MV-4-11 (cell line): ENCODE measurements around the gene LMAN1.

Source experiments
- DNase-seq: peaks from one replicate; lab custom pipeline; 2025; lab: John Stamatoyannopoulos, UW

The LMAN1 gene

GRCh38 chr18:59359576-59359952, 499 bp upstream of the LMAN1 start:
- DNase-seq: no peak

DNA sequence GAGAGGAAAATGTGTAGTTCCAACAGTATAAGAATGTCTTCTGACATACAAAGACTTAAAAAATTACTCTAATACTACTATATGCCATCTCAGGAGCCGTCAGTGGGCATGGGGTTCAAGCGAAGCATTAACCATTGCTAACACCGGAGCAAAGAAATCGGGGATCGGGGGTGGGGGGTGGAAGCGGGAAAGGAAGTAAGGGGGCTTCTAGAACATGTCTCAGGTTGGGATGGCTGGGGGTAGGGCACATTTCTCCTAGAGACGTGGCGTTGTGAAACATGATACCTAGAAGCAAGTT, 702 bp downstream of the LMAN1 start:
- DNase-seq: no peak

DNA sequence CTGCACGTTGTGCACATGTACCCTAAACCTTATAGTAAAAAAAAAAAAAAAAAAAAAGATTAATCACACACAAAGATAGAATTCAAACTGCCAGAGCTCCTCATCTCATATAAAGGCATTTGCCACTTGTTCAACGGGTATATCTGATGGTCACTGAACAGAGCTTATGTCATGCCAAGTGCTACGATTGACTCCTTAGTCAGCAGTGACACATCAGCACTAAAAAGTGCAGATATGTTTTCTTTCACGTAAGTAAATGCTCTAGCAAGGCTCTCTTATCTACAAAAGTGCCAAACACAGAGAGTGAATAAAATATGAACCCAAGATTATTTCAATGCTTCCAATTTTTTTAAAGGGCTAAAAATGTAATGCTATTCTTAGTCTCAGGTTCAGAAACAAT, 1.1 kb downstream of the LMAN1 start:
- DNase-seq: no peak

GRCh38 chr18:59354731-59355130, 4.3 kb downstream of the LMAN1 start:
- no peak for DNase-seq

- no peak for DNase-seq
Observed at GRCh38 chr18:59353079-59353680, 5.9 kb downstream of the LMAN1 start.

- peak; percentile 49 for DNase-seq
Observed at GRCh38 chr18:59352250-59352855, 6.7 kb downstream of the LMAN1 start.

DNA sequence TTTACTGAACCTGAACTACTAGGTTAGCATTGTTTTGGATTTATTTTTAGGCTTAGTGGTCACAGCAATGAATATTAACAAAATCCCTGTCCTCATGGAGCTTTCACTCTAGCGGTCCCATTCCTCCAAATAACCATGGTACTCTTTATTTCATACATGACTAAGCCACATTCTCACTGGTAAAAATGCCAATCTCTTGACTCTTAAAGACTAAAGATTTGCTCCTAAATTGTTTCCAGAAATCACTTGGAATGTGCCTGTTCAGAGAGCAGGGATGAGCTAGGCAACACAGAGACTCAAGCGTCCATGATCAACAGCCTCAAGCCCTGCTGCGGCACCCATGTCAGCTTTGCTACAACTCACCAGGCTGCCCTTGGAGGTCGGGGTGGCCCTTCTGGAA, 13.5 kb downstream of the LMAN1 start:
- DNase-seq: no peak

GRCh38 chr18:59344996-59345395, 14.1 kb downstream of the LMAN1 start:
- no peak for DNase-seq

- no peak for DNase-seq
Observed at GRCh38 chr18:59343926-59344325, 15.1 kb downstream of the LMAN1 start.

DNA sequence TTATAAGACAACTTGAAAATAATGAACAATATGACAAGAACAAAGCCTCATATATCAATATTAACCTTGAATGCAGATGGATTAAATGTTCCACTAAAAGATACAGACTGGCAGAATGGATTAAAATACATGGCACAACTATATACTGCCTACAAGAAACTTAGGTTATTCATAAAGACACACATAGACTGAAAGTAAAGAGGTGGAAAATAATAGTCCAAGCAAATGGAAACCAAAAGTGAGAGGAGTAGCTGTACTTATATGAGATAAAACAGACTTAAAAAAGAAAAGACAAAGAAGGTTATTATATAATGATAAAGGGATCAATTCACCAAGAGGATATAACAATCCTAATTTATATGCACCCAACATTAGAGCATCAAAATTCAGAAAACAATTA, 18.2 kb downstream of the LMAN1 start:
- DNase-seq: no peak

- DNase-seq: no peak
Observed at GRCh38 chr18:59340312-59340711, 18.8 kb downstream of the LMAN1 start.

- no peak for DNase-seq
Observed at GRCh38 chr18:59332986-59333385, 26.1 kb downstream of the LMAN1 start.

DNA sequence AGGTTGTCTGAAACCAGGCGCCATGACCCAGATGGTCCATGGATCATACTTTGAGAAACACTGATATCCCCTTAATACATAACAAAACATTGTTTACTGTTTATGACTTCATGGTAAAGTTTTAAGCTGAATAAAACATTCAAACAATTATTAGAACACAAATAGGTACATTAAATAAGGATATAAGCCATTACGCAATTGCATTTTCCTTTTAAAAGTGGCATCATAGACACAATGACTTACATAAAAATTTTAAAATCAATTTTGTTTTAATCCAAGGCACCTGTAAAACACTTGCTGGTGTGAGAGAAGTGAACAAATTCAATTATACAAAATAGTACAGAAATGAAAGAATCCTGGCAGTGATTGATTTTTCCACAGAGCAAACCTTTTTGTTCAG, 30.4 kb downstream of the LMAN1 start:
- no peak for DNase-seq

DNA sequence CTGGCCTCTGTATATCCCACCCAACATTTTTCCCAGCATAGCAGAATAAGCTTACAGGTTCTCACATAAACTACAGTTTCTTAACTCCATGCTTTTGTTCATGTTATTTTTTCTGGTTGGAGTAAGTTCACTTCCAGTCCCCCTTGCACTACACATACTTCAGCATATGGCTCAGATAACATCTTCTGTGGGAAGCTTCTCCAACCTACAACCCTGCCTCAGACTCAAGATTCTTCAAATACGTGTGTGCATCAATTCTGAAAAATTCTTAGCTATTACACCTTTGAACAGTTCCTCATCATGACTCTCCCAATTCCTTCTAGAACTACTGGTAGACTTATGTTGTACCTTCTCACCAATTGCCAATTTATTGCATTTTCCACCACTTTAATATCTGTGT, 33.1 kb downstream of the LMAN1 start:
- DNase-seq: no peak

DNA sequence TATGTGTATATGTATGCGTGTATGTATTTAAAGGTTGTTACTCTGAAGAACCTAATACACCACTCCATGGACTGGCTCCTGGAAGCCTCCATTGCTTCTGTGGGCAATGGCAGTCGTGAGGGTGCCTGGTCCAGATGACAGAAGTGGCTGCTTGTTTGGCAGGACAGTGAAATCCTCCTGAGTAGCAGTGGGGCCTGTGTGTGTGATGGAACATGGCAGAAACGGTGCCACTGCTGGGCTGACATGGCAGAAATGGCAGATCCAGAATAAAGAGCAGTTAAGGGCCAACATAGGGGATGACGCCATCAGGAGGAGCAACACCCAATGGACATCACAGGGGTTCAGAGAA, 34.5 kb downstream of the LMAN1 start:
- no peak for DNase-seq

DNA sequence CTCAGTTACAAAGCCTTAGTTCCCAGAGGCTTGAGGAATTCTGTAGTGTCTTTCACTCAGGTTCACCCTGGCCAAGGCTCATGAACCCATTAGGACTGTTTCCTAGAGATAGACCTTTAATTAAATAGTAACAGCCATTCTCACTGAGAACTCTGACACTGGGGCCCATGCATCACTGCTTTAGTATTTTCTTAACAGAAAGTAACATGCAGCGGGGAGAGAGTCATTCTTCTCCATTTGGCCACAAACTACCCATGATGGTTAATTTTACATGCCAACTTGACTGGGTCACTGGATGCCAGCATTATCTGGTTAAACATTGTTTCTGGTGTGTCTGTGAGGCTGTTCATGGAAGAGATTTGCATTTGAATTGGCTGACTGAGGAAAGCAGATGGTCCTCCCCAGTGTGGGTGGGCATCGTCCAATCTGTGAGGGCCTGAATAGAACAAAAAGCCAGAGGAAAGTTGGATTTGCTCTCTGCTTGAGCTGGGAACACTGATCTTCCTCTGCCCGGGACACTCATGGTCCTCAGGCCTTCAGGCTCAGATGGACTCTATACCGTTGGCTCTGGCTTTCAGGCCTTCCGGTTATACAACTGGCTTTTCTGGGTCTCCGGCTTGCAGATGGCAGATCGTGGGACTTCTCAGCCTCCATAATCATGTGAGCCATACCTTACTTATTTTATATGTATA, 35.0 kb downstream of the LMAN1 start:
- no peak for DNase-seq

DNA sequence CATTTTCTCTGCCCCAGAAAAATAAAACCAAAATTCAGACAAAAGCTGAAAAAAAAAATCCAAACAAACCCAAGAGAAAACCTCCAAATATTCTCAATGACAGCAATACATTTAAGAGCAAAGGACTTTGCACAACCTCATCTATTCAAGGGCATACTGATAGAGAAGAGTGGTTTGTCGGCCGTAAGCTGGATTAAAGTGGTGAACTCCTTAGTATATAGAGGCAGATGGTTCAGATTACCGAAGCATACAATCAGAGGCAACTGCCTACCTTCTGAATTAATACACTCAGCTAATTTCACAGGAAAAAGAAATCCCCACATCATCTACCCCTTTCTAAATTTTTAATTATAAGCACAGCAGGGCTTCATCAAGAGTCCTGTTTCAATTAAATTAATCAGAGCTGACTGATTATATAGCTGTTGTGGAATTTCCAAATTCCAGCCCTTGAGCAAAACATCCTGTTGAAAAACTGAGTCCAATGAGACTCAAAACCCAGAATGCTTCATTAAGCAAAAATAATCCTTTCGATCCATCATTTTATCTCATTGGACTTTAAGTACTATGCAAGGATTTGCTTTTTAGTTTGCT, 40.5 kb downstream of the LMAN1 start, which contains the start of gene CPLX4:
CPLX4 (minus strand) TSS at position 190 of the 591 bp plus-strand sequence; CDS start at position 3, 187 bp downstream.
- no peak for DNase-seq

DNA sequence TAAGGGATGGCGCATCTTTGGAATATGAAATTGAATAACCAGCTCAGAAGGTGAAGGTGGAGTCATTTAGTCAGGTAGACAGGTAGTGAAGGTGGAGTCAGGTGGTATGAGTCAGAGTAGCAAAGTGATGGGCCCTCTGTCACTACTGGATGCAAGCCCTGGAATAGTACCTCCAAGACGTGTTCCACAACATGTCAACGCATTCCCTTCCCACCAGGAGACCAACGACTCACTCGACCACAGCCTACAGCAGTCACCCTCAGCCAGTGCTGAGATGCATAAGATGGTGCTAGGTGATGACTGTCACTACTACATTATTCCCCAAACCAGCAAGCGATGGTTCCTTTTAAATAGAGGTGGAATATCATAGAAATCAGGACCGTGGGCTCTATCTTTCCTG, 47.4 kb downstream of the LMAN1 start:
- DNase-seq: no peak

DNA sequence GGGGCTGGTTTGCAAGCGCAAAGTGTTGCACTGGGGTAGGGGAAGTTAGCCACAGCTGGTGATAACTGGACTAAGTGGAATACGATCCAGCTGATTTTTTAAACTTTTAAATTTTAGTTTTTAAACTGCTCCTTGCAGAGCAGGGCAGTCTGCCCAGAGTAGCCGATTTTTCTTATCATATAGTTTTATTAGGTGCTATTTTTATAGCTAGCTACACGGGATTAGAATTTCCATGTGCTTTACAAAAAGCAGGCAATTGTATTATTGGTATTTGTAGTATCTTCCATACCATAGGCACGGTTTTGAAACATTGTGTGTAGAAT, 50.2 kb downstream of the LMAN1 start:
- no peak for DNase-seq

- DNase-seq: peak; percentile 28
Observed at GRCh38 chr18:59308248-59308937, 50.7 kb downstream of the LMAN1 start.

DNA sequence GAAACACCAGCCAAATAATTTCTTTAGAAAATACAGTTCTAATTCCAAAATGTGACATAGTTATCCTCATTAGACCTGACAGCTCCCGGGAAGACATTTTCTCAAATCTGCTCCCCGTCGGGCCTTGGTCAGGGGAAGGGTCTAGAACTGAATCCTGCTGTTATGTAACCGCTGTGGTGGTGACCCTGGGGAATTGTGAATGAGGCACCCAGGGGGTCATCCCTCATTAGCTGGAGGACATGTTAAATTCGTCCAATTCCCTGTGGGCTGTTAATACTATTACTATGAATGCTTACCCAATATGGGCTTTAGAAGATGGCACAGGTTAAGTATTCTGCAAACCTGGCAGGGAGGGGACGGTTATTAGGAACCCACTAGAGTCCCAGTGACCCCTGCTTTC, 52.4 kb downstream of the LMAN1 start:
- DNase-seq: no peak

- no peak for DNase-seq
Observed at GRCh38 chr18:59305295-59305694, 53.8 kb downstream of the LMAN1 start.

GRCh38 chr18:59303656-59304195, 55.3 kb downstream of the LMAN1 start:
- no peak for DNase-seq
